BE2C (cell line): ENCODE data around the gene TTC21B.

Experiments
- DNase-seq: peaks from one replicate; pipeline ENCODE4 v3.0.0-alpha.2; 2020
- H3K27me3 ChIP-seq: fragments of 250-450 bp; sonication (Bioruptor Pico); 2 replicates; pipeline ENCODE4 v1.5.1; 2020; ENCODE audit warnings: mild to moderate bottlenecking
- H3K36me3 ChIP-seq: fragments of 250-450 bp; sonication (Bioruptor Pico); 2 replicates; pipeline ENCODE4 v1.5.1; 2020; ENCODE audit warnings: mild to moderate bottlenecking
- H3K4me1 ChIP-seq: fragments of 250-450 bp; sonication (Bioruptor Pico); 2 replicates; pipeline ENCODE4 v1.5.1; 2020
- H3K4me3 ChIP-seq: 2 replicates; pipeline ENCODE4 v1.5.1; 2011; ENCODE audit warnings: low read depth, low read length
- H3K9me3 ChIP-seq: fragments of 250-450 bp; sonication (Bioruptor Pico); 2 replicates; pipeline ENCODE4 v1.5.1; 2020
- CTCF ChIP-seq: IDR thresholded peaks from 2 replicates; pipeline ENCODE4 v1.5.1; 2012; ENCODE audit warnings: mild to moderate bottlenecking, low read depth, low read length

The TTC21B gene

GRCh38 chr2:165957030-165957675, 3.6 kb upstream of the TTC21B start:
- Histone ChIP-seq H3K4me3 (no peak overlapping the region), H3K4me1 (no peaks in the 10 kb centered on the region), H3K9me3 (no peaks in the 10 kb centered on the region), H3K36me3 (no peaks in the 10 kb centered on the region), H3K27me3 (no peaks in the 10 kb centered on the region)
- no peak for DNase-seq
- no peak for TF ChIP-seq CTCF

- DNase-seq = no peak
- no peak for TF ChIP-seq CTCF
- Histone ChIP-seq H3K9me3 (no peaks in the 10 kb centered on the region), H3K4me1 (no peaks in the 10 kb centered on the region), H3K36me3 (no peaks in the 10 kb centered on the region), H3K27me3 (no peaks in the 10 kb centered on the region), H3K4me3 (peak overlapping the region; percentile 81)
These were observed 296 bp downstream of the TTC21B start for GRCh38 chr2:165953306-165953654.

GRCh38 chr2:165952741-165953211, 800 bp downstream of the TTC21B start:
- no peak for TF ChIP-seq CTCF
- Histone ChIP-seq H3K27me3 (no peaks in the 10 kb centered on the region), H3K9me3 (no peaks in the 10 kb centered on the region), H3K4me3 (peak overlapping the region; percentile 81), H3K4me1 (no peaks in the 10 kb centered on the region), H3K36me3 (no peaks in the 10 kb centered on the region)
- no peak for DNase-seq

- Histone ChIP-seq H3K4me3 (peak overlapping the region; percentile 81), H3K27me3 (no peaks in the 10 kb centered on the region), H3K9me3 (no peaks in the 10 kb centered on the region), H3K36me3 (no peaks in the 10 kb centered on the region), H3K4me1 (no peaks in the 10 kb centered on the region)
- DNase-seq = no peak
- no peak for TF ChIP-seq CTCF
These were observed 1.5 kb downstream of the TTC21B start for GRCh38 chr2:165952085-165952484.

GRCh38 chr2:165950438-165950837, 3.1 kb downstream of the TTC21B start:
- Histone ChIP-seq H3K4me3 (no peak overlapping the region), H3K9me3 (no peaks in the 10 kb centered on the region), H3K36me3 (no peaks in the 10 kb centered on the region), H3K27me3 (no peaks in the 10 kb centered on the region), H3K4me1 (no peaks in the 10 kb centered on the region)
- DNase-seq = no peak
- TF ChIP-seq CTCF = no peak

- Histone ChIP-seq H3K9me3 (no peaks in the 10 kb centered on the region), H3K36me3 (peaks cover 3% of the 10 kb centered on the region), H3K4me3 (no peak overlapping the region), H3K4me1 (no peaks in the 10 kb centered on the region), H3K27me3 (no peaks in the 10 kb centered on the region)
- no peak for DNase-seq
- no peak for TF ChIP-seq CTCF
These were observed 11.7 kb downstream of the TTC21B start for GRCh38 chr2:165941827-165942226.
